ENCODE results near the gene IRS4.
A peak's percentile ranks its signal among the peaks of the same experiment; 100 is the strongest.

IRS4 gene

GRCh38 chrX:108736509-108737479 is at the start of gene IRS4:
TSS of gene IRS4 (minus strand) at chrX:108736563.
- FAIRE-seq (no peak), DNase-seq (ENCODE audit: low spot score) (peak; percentile 50)

GRCh38 chrX:108772549-108772948 is 36.2 kb upstream of the IRS4 start:
- no peak for FAIRE-seq

GRCh38 chrX:108763559-108763958 is 27.2 kb upstream of the IRS4 start:
- DNase-seq (ENCODE audit: low spot score) (no peak), FAIRE-seq (no peak)

More at GRCh38 chrX:108772549-108772948, 36.2 kb upstream of the IRS4 start:
- DNase-seq (ENCODE audit: low spot score): no peak

GRCh38 chrX:108740299-108740774 is 4.0 kb upstream of the IRS4 start:
- no peak for DNase-seq (ENCODE audit: low spot score)
- FAIRE-seq: no peak

- DNase-seq (ENCODE audit: low spot score): no peak
- no peak for FAIRE-seq
Measured at GRCh38 chrX:108737754-108738153, 1.4 kb upstream of the IRS4 start.

- FAIRE-seq: no peak
- DNase-seq (ENCODE audit: low spot score): peak; percentile 4
Measured at GRCh38 chrX:108735679-108736508, 469 bp downstream of the IRS4 start.

GRCh38 chrX:108735091-108735678 is 1.2 kb downstream of the IRS4 start:
- DNase-seq (ENCODE audit: low spot score): no peak
- FAIRE-seq: no peak

GRCh38 chrX:108734426-108734825 is 1.9 kb downstream of the IRS4 start:
- DNase-seq (ENCODE audit: low spot score): no peak
- no peak for FAIRE-seq

GRCh38 chrX:108732630-108733321 is 3.6 kb downstream of the IRS4 start:
- no peak for FAIRE-seq
- DNase-seq (ENCODE audit: low spot score): no peak

- FAIRE-seq (no peak), DNase-seq (ENCODE audit: low spot score) (no peak)
Measured at GRCh38 chrX:108731153-108731552, 5.2 kb downstream of the IRS4 start.

GRCh38 chrX:108726748-108727147 is 9.6 kb downstream of the IRS4 start:
- DNase-seq (ENCODE audit: low spot score) (no peak), FAIRE-seq (no peak)

GRCh38 chrX:108722561-108722960 is 13.8 kb downstream of the IRS4 start:
- no peak for DNase-seq (ENCODE audit: low spot score)

GRCh38 chrX:108712886-108713285 is 23.5 kb downstream of the IRS4 start:
- no peak for DNase-seq (ENCODE audit: low spot score)
- FAIRE-seq: no peak

More at GRCh38 chrX:108722561-108722960, 13.8 kb downstream of the IRS4 start:
- FAIRE-seq: no peak

- DNase-seq (ENCODE audit: low spot score): no peak
- FAIRE-seq: no peak
Measured at GRCh38 chrX:108704839-108705238, 31.5 kb downstream of the IRS4 start.

GRCh38 chrX:108702530-108702929 is 33.8 kb downstream of the IRS4 start:
- no peak for FAIRE-seq
- DNase-seq (ENCODE audit: low spot score): no peak

GRCh38 chrX:108701633-108702032 is 34.7 kb downstream of the IRS4 start:
- FAIRE-seq: no peak
- no peak for DNase-seq (ENCODE audit: low spot score)

GRCh38 chrX:108699368-108699767 is 37.0 kb downstream of the IRS4 start:
- DNase-seq (ENCODE audit: low spot score): peak; percentile 4
- FAIRE-seq: no peak

GRCh38 chrX:108696690-108697089 is 39.7 kb downstream of the IRS4 start:
- FAIRE-seq: no peak
- no peak for DNase-seq (ENCODE audit: low spot score)
